Amniotic epithelial cell (primary cell): Measurements from ENCODE around the gene PINLYP.
"Not testable (repeated sequence)": the region's sequence is repeated elsewhere in the genome, so short reads cannot be mapped to it uniquely, and the experiment has no call there.

ENCODE experiments used
- DNase-seq: peaks from one replicate; pipeline ENCODE4 v3.0.0-alpha.2; 2010; ENCODE audit warnings: low read depth

PINLYP gene

DNA sequence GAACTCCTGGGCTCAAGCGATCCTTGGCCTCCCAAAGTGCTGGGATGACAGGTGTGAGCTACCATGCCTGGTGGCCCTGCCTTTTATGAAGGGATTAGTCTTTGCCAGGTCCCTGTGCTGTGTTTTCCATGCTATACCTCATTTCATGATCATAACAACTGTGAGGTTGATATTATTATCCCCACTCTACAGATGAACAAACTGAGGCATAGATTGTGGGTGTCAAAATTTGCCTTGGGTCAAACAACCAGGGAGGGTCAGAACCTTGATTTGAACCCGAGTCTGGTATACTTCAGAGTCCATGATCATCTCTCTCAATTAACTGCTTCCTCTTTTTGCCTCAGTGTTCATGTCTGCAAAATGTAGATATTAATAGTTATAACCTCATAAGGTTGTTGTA is 6.9 kb downstream of the PINLYP start:
- no peak for DNase-seq

DNA sequence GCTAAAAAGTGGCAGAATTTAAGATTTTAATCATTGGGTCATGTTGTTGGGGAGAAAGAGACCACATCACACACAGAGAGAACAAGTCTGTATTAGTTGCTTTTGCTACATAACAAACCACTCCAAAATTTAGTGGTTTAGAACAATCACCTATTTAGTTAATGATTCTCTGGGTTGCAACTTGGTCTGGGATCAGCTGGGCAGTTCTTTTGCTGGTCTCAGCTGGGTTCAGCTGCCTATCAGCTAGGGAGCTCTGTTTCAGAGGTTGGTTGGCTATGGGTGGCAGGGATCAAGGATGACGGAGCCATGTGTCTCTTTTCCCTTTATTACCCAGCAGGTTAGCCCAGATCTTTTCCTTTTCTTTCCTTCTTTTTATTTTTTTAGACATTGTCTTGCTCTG is 8.9 kb downstream of the PINLYP start:
- DNase-seq = no peak

DNA sequence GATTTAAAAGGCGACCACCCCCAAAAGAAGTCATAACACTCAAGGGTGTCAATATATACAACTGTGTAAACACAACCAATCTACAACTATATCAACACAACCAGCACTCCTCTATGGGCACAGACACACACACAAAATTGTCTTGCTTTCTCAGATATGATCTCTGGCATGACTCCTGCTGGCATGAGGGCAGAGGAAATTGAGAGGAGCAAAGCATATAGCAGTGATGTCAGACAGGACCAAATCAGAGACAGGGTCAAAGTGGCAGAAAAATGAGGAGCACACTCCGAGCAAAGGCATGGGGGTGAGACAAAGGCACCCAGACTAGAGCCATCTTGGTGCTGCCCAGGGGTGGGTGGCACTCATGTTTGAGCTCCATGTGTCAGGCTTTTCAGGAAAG is 10.7 kb downstream of the PINLYP start:
- DNase-seq = no peak

DNA sequence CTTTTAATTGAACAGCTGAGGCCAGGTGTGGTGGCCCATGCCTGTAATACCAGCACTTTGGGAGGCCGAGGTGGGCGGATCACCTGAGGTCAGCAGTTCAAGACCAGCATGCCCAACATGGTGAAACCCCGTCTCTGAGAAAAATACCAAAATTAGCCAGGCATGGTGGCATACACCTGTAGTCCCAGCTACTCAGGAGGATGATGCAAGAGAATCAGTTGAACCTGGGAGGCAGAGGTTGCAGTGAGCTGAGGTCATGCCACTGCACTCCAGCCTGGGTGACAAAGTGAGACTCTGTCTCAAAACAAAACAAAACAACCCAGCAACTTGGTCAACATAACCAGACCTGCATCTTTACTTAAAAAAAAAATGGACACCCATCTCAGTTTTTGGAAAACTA is 11.4 kb downstream of the PINLYP start:
- not testable (repeated sequence) for DNase-seq

DNA sequence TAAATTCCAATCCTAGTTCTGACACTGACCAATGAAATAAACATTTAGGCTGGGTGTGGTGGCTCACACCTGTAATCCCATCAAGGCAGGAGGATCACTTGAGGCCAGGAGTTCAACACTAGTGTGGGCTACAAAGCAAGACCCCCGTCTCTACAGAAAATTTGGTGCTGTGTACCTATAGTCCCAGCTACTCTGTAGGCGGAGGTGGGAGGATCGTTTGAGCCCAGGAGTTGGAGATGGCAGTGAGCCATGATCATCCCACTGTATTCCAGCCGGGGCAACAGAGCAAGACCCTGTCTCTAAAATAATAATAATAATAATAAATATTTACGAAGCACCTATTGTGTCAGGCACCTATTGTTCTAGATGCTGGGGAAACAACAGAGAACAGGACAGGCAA is 13.7 kb downstream of the PINLYP start:
- no peak for DNase-seq

DNA sequence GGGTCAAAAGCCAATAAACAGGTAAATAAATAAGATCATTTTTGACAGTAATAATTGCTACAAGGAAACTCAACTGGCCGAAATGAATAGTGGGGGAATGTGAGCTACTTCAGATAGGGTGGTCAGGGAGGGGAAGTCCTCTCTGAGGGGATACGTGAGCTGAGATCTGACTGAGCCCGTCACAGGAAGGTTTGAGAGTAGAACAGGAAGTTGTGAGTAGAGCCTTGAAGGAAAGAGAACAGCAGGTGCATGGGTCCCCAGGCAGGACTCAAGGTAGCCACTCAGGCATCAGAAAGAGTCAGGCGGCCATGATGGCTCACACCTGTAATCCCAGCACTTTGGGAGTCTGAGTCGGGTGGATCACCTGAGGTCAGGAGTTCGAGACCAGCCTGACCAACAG is 14.1 kb downstream of the PINLYP start:
- DNase-seq = no peak

DNA sequence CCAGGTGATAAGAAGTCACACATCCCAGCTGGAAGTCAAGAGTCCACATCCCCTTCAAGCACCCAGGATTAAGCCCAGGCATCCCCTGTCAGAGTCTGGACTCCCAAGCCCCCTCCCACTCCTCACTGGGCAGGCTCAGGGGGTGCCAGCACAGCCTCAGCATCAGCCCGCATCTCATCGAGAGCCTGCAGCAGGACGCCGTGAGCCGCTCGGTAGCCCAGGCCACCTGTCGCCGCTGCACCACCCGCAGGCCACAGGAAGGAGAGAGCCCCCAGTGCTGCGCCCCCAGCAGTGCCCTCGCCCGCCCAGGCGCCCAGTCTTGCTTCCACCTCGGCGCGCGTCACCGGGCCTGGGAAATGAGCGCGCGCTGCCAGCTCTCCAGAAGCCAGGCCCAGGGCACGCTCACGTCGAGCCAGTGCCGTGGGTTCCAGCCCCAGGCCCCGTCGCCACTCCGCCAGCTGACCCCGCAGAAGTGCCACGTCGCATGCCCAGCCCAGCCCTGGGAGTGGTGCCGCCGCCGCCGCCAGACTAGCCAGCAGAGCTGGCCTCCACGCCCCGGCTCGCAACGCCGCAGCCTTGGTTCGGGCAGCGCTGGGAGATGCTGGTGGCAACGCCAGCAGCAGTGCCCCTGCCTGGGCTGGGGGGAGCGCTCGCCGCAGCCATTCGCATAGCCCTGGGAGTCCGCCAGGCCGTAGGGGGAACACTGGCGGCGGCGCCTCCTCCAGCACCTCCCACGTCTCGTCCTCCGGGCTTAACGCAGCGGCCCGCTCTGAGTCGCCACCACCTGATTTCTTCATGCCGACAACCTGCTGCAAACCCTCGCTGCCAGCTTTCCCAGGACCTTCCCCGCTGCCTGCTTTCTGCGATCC is 16.5 kb downstream of the PINLYP start:
- no peak for DNase-seq

DNA sequence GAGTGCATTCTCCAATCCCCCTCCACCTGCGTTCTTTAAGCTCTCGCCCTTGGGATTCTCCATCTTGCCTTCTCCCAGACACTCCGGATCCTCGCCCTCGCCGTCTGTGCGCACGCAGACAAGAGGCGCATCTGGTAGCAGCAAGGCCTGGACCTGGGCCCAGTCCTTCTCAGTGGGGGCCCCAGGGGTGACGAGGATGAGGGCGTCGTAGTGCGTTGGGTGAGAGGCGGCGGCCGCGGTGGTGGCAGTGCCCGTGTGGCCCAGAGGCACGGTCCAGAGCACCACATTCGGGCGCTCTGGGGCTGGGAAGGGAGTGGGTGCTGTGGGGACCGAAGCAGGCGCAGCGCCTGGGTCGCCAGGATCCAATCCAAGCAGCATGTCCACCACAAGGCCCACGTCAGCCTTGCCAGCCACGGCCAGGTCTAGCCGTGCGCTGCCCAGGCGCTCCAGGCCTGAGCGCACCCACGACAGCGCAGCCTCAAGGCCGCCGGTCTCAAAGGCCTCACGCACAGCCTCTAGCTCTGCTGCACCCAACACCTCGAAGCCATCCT is 17.3 kb downstream of the PINLYP start:
- DNase-seq = no peak

DNA sequence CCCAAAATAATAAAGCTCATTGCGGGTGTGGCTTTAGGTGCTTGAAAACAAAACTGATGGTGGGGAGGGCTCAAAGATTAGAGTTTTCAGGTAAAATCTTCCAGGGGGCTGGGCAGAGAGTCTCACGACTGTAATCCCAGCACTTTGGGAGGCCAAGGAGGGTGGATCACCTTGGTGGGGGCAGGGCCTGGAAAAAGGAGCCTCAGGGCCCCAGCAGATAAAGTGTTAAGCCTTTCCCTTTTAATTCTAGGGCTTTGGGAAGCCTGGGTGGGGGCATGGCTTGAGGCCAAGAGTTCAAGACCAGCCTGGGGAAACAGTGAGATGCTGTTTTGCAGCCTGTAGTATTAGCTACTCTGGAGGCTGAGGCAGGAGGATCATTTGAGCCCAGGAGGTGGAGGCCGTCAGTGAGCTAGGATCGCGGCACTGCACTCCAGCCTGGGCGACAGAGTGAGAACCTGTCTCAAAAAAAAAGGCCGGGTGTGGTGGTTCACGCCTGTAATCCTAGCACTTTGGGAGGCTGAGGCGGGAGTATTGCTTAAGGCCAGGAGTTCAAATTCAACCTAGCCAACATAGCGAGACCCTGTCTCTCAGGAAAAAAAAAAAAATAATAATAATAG is 18.6 kb downstream of the PINLYP start:
- no peak for DNase-seq

DNA sequence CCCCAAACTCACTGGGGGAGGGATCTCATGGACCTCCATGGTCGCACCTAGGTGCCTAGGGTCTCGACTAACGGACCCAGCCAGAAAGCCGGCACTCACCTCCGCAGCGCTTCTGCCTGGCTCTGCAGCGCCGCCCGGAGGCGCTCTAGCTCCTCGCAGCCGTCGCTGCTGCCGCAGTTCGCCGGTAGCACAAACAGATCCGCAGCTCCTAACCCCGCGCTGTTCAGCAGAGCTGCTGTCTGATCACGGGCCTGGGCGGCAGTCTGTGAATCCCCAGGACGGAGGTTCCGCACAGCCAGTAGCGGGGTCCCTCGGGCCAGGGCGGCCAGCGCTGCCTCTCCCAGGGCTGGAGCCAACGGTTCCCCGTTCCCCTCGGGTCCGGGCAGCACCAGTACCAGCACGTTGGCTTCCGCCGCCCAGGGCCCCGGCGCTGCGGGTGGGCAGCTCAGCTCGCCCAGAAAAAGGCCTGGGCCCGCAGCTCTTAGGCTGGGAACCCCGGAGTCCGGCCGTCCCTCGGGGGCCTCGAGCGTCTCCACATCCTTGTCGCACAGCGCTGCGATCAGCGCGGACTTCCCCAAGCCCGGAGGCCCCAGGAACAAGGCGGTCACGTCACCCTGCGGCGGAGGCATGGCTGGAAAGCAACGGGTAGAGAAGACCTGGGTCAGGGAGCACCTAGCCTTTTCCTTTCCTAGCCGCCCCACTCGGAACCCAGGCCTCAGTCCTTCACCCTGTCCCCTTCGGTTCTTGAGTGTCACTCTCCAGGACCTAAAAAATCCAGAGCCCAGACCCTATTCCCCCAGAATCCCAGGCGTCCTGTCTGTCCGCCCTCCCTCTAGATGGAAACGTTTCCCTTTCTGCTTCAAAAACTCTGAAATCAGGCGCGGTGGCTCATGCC is 19.4 kb downstream of the PINLYP start:
- peak; percentile 64 for DNase-seq

DNA sequence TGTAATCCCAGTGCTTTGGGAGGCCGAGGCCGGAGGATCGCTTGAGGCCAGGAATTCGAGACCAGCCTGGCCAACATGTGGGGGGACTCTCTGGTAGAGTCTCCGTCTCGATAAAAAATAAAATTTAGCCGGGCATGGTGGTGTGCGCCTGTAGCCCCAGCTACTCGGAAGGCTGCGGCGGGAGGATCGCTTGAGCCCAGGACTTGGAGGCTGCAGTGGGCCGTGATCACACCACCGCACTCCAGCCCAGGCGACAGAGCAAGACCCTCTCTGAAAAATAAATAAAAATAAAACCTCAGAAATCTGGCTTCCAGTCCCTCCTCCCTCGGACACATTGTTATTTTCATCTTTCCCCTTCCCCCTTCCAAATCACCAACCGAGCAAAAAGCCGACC is 20.0 kb downstream of the PINLYP start:
- no peak for DNase-seq

DNA sequence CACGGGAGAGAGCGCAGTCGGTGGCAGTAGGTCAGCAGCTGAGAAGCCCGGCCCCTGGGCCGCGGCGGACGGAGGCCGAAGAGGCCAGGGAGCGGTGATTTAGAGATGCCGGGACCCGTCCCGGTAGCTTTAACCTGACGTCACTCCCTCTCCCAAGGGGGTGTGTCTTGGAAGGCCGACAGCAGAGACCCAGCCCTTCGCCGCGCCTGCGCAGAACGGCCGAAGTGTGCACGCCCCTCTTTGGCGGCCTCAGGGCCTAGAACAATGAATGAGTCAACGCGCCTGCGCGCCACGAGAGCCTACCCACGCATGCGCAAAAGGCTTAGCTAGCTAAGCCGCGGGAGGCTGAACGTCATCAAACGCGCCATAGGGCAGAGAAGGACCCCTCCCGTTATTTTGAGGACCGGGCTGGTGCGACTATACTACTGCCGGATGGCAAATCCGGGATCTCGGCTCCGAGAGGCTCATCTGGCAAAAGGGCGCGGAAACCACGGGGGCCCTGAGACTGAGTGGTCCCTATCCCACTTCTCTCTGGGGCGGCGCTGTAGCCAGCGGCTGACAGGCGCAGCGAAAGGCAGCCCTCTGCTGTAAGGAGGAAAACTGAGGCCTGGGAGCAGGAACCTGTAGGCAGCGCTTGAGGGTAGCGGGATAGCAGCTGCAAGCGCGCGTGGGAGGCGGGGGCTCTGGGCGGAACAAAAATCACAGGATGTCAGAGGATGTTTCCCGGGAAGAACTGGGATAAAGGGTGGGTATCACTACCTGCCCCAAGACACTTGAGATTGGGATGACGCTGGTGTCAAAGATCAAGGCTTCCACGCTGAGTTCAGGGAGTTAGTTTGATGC is 20.6 kb downstream of the PINLYP start, which contains the start of the genes IRGQ and ZNF576:
IRGQ (minus strand) TSS at position 136 of the 843 bp plus-strand sequence. CDS start 796 bp downstream, outside the sequence.
ZNF576 (plus strand) TSS at position 597 of the 843 bp plus-strand sequence. CDS start 514 bp downstream, outside the sequence.
- peak; percentile 98 for DNase-seq

DNA sequence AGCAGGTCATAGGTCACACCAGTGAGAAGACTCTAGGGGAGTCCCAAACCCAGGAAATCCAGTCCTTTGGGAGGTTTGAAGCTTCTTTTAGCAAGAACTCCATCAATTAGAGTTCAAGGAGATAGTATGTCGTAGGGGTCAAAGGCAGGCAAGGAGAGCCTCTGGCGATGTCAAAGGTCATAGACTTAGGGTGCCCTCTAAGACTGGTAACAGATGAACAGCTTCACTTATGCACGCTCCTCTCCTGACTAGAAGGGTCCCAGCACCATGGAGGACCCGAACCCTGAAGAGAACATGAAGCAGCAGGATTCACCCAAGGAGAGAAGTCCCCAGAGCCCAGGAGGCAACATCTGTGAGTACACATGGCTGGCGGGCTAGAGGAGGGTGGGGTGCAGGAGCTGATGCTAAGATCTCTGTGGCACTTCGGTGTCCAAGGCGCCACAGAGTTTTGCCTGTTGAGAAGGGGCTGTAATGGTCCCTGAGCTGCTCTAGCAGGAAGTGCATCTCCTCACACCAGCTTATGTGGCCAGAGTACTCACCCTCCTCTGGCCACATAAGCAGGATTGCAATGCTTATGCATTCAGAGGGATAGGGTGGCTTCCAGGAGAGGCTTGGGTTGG is 21.4 kb downstream of the PINLYP start:
- DNase-seq = no peak

DNA sequence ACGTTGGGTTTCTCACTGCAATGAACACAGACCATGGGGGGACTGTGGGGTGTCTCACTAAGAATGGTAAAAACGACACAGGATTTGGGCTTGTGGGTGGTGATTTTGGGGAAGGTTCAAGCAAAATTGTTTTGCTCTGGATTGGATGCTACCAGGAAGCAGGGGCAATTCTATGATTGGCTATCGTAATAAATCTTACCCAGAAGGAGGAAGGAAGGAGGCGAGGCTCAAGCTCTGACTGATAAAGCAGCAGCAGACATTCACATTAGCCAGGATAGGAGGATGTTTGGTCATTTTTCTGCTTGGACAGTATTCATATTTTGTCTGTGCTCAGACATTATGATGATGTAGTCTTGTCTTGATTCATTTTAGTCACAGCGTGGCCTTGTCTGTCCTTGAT is 22.3 kb downstream of the PINLYP start:
- DNase-seq = no peak

DNA sequence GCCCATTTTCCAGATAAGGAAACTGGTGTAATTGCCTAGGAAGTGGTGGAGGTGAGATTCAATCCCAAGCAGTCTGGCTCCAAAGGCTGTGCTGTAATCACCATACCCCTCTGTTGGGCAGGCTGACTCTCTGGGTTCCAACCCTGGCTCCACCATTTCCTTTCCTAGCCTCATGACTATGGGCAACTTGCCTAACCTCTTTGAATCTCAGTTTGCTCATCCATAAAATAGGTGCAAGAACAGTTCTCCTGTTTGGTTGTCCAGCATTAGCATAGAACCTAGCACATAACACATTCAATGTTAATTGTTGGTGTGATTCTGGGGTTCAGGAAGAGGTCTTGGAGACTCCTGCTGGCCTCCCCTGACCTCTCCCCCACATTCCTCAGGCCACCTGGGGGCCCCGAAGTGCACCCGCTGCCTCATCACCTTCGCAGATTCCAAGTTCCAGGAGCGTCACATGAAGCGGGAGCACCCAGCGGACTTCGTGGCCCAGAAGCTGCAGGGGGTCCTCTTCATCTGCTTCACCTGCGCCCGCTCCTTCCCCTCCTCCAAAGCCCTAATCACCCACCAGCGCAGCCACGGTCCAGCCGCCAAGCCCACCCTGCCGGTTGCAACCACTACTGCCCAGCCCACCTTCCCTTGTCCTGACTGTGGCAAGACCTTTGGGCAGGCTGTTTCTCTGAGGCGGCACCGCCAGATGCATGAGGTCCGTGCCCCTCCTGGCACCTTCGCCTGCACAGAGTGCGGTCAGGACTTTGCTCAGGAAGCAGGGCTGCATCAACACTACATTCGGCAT is 23.0 kb downstream of the PINLYP start:
- no peak for DNase-seq

DNA sequence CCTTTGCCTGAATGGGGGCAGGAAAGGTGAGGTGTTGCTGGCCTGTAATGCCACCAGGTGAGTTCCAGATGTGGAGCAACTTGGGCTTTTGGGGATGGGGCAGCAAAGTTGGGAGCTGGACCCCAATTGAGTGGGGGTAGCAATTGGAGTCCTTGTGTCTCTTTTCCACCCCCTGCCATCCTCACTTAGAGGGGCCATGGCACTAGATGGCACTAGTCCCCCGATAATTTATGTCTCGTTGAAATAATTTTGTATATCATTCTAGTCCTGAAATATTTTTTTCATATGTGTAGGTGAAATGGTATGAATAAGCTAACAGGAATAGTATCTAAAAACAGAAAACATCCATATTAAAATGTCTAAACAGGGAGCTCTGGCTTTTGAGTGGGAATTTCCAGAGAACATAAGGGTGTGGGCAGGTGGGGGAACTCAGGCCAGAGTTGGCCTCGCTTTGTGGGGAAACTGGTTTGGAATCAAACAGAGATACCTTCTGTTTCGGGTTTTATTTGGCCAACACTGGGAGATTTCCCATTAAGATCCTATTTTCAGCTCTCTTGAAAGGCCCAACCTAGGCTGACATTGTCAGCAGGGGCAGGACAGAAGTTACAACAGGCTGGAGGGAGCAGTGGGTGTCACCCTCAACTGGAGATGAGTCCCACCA is 24.2 kb downstream of the PINLYP start:
- no peak for DNase-seq

DNA sequence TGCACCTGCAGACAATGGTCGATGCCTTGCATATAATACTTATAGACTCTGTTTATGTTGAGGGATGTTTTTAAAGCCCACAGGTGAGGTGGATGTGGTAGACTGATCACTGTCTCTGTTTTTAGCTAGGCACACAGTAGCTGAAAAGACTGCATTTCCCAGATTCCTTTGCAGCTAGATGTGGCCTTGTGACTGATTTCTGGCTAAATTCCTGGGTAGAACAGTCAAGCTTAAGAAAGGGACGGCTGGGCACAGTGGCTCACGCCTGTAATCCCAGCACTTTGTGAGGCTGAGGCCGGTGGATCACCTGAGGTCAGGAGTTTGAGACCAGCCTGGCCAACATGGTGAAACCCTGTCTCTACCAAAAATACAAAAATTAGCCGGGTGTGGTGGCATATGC is 24.7 kb downstream of the PINLYP start:
- not testable (repeated sequence) for DNase-seq

DNA sequence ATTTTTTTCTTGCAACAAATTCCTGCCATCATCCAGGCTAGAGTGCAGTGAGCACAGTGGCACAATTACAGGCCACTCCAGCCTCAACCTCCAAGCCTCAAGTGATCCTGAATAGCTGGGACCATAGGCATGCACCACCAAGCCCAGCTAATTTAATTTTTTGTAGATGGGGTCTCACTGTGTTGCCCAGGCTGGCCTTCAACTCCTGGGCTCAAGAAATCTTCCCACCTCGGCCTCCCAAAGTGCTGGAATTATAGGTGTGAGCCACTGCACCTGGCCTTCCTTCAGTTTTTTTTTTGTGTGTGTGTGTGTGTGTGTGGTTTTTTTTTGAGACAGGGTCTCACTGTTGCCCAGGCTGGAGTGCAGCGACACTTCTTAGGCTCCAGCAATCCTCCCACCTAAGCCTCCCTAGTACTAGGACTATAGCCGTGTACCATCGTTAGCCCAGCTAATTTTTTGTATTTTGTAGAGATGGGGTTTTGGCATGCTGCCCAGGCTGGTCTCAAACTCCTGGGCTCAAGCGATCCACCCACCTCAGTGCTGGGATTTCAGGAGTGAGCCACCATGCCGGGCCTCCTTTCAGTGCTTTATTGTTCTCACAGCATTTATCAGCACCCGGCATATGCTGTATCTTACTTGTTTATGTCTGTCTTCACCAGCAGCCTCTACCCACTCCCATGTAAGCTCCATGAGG is 30.4 kb downstream of the PINLYP start:
- no peak for DNase-seq
